ENCODE data around the gene PCA3.

PCA3 gene

DNA sequence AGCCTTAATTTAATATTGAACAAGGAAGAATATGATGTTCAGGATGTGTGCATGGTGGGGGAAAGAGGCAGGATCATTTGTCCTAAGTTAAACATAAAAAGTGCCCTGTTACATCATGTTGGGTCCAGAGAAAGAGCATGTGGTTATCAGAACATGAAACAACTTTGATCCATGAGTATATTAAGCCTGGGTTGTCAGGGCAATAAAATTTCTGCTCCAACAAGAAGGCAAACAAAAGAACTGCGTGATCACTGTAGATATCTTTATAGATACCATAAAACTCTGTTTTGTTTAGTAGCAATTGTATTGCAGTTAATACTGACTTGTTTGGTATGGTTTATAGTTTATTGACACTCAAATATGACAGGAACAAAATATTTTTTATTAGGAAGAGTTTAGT, 35.2 kb downstream of the PCA3 start:
- TF ChIP-seq, protein P1, sequence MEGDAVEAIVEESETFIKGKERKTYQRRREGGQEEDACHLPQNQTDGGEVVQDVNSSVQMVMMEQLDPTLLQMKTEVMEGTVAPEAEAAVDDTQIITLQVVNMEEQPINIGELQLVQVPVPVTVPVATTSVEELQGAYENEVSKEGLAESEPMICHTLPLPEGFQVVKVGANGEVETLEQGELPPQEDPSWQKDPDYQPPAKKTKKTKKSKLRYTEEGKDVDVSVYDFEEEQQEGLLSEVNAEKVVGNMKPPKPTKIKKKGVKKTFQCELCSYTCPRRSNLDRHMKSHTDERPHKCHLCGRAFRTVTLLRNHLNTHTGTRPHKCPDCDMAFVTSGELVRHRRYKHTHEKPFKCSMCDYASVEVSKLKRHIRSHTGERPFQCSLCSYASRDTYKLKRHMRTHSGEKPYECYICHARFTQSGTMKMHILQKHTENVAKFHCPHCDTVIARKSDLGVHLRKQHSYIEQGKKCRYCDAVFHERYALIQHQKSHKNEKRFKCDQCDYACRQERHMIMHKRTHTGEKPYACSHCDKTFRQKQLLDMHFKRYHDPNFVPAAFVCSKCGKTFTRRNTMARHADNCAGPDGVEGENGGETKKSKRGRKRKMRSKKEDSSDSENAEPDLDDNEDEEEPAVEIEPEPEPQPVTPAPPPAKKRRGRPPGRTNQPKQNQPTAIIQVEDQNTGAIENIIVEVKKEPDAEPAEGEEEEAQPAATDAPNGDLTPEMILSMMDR (IDR thresholded peaks at IDR 0.05; ENCODE audit: borderline replicate concordance, insufficient read depth, low read depth, low read length) = no peak
- no peak overlapping the region for H3K4me3 ChIP-seq (ENCODE audit: low read depth, low read length)

DNA sequence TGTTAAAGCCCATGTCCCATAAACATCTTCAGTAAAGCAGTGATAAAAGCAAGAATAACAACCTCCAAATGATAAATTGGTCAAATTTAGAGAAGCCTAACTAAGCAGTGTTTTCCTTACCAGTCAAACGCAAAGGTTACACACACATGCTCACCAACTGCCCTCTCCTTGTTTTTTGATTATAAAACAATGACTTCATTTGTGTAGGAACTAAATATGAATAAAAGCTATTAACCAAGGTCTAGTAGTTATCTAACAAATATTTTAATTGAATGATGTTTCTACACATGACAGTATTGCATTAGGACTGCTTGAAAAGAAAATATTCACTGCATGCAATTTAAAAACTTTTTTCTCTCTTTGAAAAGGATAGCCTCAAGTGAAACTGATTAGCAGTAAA, 36.7 kb downstream of the PCA3 start:
- TF ChIP-seq, protein P1 (IDR thresholded peaks at IDR 0.05; ENCODE audit: borderline replicate concordance, insufficient read depth, low read depth, low read length) = no peak
- no peak overlapping the region for H3K4me3 ChIP-seq (ENCODE audit: low read depth, low read length)

DNA sequence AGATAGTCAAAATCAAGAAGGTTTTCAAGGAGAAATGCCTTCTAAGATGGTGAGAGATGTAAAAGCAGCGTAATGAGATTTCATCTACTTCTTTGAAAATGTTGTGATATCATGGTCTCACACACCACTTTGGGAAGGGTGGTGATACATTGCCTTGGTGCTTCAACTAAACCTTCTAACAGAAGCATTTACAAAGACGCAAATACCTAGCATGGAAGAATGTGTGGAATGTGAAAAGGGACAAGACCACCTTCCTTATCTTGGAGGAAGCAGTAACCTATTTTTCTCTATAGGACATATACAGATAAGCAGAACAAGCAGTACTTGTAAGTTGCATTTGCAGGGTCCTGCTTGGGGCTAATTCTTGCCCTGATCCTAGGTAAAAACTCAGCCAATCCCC, 38.8 kb downstream of the PCA3 start:
- TF ChIP-seq, protein P1 (IDR thresholded peaks at IDR 0.05; ENCODE audit: borderline replicate concordance, insufficient read depth, low read depth, low read length) = no peak

DNA sequence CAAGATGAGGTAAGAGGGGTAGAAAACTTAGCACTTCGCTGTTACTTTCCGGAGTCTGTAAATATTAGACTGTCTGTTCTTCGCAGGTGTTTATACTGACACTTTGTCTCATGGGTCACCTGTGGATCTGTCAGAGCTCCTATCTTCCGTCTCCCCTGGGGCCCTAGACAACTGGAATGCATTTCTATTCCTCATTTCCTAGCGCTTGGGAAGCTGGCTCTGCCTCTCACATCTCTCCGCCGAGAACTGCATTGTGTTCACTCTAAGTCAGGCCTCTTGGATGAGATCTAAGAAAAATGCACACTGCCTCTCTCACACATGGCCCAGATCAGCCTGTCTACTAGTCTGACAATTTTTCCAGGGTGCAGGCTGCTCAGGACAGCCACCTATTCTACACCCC, 39.5 kb downstream of the PCA3 start:
- TF ChIP-seq, protein P1 (IDR thresholded peaks at IDR 0.05; ENCODE audit: borderline replicate concordance, insufficient read depth, low read depth, low read length) = no peak

More for the DNA sequence above, 38.8 kb downstream of the PCA3 start:
- no peak overlapping the region for H3K4me3 ChIP-seq (ENCODE audit: low read depth, low read length)

DNA sequence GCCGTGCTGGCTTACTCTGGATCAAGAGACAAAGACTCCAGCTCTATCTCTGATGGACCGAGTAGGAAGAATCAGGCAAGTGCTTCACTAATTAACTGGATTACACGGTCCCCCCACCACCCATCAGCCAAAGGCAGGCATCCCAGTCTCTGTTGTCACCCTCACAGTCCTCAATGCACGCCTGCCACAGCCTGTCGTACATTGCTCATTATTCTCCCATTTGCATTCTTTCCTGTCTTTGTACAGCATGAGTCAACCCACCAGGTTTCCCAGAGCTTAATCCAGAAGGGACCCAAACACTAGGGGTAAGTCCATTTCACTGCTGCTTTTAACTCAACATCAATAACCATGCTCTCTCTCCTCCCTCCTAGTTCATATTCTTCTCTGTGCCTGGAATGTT, 44.4 kb downstream of the PCA3 start:
- H3K4me3 ChIP-seq (ENCODE audit: low read depth, low read length) = no peak overlapping the region
- TF ChIP-seq, protein P1 (IDR thresholded peaks at IDR 0.05; ENCODE audit: borderline replicate concordance, insufficient read depth, low read depth, low read length) = no peak

More for the DNA sequence above, 39.5 kb downstream of the PCA3 start:
- H3K4me3 ChIP-seq (ENCODE audit: low read depth, low read length) = no peak overlapping the region

DNA sequence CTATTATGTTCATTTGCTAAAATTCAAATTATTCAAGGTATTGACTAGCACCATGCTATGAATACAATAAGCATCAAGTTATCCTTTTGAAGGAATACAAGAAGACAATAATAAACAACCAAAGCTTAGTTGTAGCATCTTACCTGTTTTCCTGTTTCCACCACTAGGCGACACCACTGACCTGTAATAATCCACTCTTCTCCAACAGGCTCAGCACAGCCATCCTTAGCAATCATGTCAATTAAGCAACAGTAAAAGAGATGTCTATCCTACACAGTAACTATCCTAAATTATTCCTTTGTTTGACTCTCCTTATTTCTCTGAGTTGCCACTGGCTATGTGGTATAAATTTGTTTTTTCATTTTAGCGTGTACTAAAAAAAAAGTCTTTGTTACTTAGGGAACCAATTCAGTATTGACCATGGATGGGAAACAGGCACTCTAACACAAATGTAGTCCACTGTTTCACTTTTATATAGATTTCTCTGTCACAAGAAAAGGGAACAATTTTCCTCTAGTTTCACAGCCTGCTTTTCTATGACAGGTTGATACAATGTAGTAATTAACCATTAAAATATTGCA, 46.2 kb downstream of the PCA3 start:
- H3K4me3 ChIP-seq (ENCODE audit: low read depth, low read length) = no peak overlapping the region
- TF ChIP-seq, protein P1 (IDR thresholded peaks at IDR 0.05; ENCODE audit: borderline replicate concordance, insufficient read depth, low read depth, low read length) = peak; percentile 72

DNA sequence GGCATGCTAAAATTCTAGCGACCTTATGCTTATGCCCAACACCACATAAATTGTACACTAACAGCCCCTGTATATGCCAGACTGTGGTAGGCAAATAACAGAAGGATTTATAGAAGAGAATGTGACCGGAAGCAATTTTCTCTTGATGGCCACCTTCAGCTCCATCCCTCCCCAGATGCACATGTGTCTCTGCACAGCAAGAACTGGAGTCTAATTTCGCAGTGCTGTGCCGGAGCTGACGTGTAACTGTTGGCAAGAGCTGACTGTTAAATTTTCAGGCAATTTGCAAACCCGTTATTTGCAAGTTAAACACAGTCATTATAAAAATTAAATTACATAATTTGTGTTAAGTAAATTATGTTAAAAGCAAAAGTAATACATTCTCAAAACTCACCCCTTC, 48.4 kb downstream of the PCA3 start:
- TF ChIP-seq, protein P1 (IDR thresholded peaks at IDR 0.05; ENCODE audit: borderline replicate concordance, insufficient read depth, low read depth, low read length) = no peak
- no peak overlapping the region for H3K4me3 ChIP-seq (ENCODE audit: low read depth, low read length)

Measured in GM12875 (cell line).